K562 (cell line): ENCODE results near the gene ZRANB3. TPM values are rescaled to one million over a fixed set of nuclear protein-coding genes. Genes with fewer than 3 reads are reported as not detected.
A peak's percentile ranks its signal among the peaks of the same experiment; 100 is the strongest.

Source experiments
- ATAC-seq: fragments of 200-7000 bp; cut with Tn5 transposase; 3 replicates; pipeline ENCODE4 v1.9.1; 2020; ENCODE audit warnings: moderate library complexity
- BruUV-seq: library from RNA; stranded (reverse); fragments of 400-500 nt; replicated peaks from 2 replicates; lab custom pipeline; 2021; lab: Mats Ljungman, UMichigan
- CTCF ChIA-PET: fragments of 300-600 bp; formaldehyde crosslinking; extraction: SDS; loops from one replicate; lab custom pipeline; 2021; ENCODE audit warnings: low intra/inter-chr PET ratio; lab: Yijun Ruan, JAX
- POLR2A ChIA-PET: fragments of 300-600, 350-650 bp; sonication (Branson Sonifier 250); formaldehyde crosslinking; extraction: SDS; loops from one replicate; lab custom pipeline; 2021; ENCODE audit warnings: antibody characterized with exemption, inconsistent platforms; lab: Yijun Ruan, JAX
- DNase-seq, 4 experiments: peaks; one replicate each; pipeline versions ENCODE4 v3.0.0 to v3.0.0-alpha.2; 2011 to 2018; ENCODE audit warnings: low spot score in 3 of 4, mixed read lengths in 3 of 4; ENCODE audit errors: extremely low read depth in 1 of 4
- FAIRE-seq: peaks from 2 replicates; lab custom pipeline; 2011; peaks lifted over from hg19 to GRCh38; lab: Jason Lieb, UNC
- H2AFZ ChIP-seq: 2 replicates; pipeline ENCODE4 v1.6.0; 2011; ENCODE audit warnings: low read depth, low read length, control low read depth, inconsistent platforms
- H3K27ac ChIP-seq: fragments of 200-600 bp; 3 replicates; pipeline ENCODE4 v1.8.0; 2011; ENCODE audit warnings: low read depth, mild to moderate bottlenecking, control low read depth, inconsistent platforms, low read length, moderate library complexity, mixed read lengths; ENCODE audit errors: extremely low read depth
- H3K27me3 ChIP-seq, 2 experiments: fragments of 300-600 bp in 1 of 2; 2 replicates in 1 of 2; 3 replicates in 1 of 2; pipeline versions ENCODE4 v1.6.0 to v1.8.0; 2011; ENCODE audit warnings: inconsistent platforms in 2 of 2, low read length in 2 of 2, mild to moderate bottlenecking in 1 of 2, mixed read lengths in 1 of 2, moderate library complexity in 1 of 2; ENCODE audit not compliant: control insufficient read depth in 2 of 2, insufficient read depth in 2 of 2
- H3K36me3 ChIP-seq: fragments of 300-600 bp; 3 replicates; pipeline ENCODE4 v1.8.0; 2011; ENCODE audit warnings: mild to moderate bottlenecking, low read length, inconsistent platforms; ENCODE audit not compliant: control insufficient read depth, insufficient read depth
- H3K4me1 ChIP-seq, 2 experiments: fragments of 200-600 bp in 1 of 2; replicated peaks in 1 of 2; 2 replicates in 1 of 2; 3 replicates in 1 of 2; pipeline versions ENCODE4 v1.5.1 to v1.8.0; 2011; ENCODE audit warnings: inconsistent platforms in 2 of 2, low read length in 2 of 2, mild to moderate bottlenecking in 1 of 2, mixed read lengths in 1 of 2, moderate library complexity in 1 of 2; ENCODE audit not compliant: control insufficient read depth in 2 of 2, insufficient read depth in 2 of 2
- H3K4me2 ChIP-seq: 2 replicates; pipeline ENCODE4 v1.6.1; 2011; ENCODE audit warnings: low read length, control low read depth, inconsistent platforms, mixed read lengths; ENCODE audit not compliant: insufficient read depth
- H3K4me3 ChIP-seq: fragments of 200-600 bp; sonication (generic), shearing (Covaris generic); 2 replicates; pipeline ENCODE4 v1.5.1; 2016; ENCODE audit warnings: control low read depth, inconsistent platforms
- H3K79me2 ChIP-seq: fragments of 200-600 bp; 3 replicates; pipeline ENCODE4 v1.8.0; 2011; ENCODE audit warnings: low read length, inconsistent platforms; ENCODE audit not compliant: control insufficient read depth, insufficient read depth
- H3K9ac ChIP-seq, 2 experiments: 2 replicates each; pipeline versions ENCODE4 v1.6.0 to v1.6.1; 2011; ENCODE audit warnings: low read depth in 2 of 2, low read length in 2 of 2, control low read depth in 1 of 2, inconsistent platforms in 1 of 2, mild to moderate bottlenecking in 1 of 2, mixed read lengths in 1 of 2; ENCODE audit not compliant: insufficient read depth in 1 of 2
- H3K9me1 ChIP-seq: one replicate; pipeline ENCODE4 v1.6.0; 2011; ENCODE audit warnings: inconsistent platforms, mild to moderate bottlenecking, low read length, moderate library complexity; ENCODE audit not compliant: control insufficient read depth, insufficient read depth
- H3K9me3 ChIP-seq: replicated peaks from 2 replicates; pipeline ENCODE4 v1.5.1; 2011; ENCODE audit warnings: low read depth, low read length, inconsistent platforms; ENCODE audit not compliant: control insufficient read depth, insufficient read depth
- H4K20me1 ChIP-seq: replicated peaks from 2 replicates; pipeline ENCODE4 v1.6.1; 2011; ENCODE audit warnings: low read length, inconsistent platforms, mixed read lengths; ENCODE audit not compliant: control insufficient read depth, insufficient read depth
- ATF1 ChIP-seq, 2 experiments: fragments of 450-650 bp in 1 of 2; IDR thresholded peaks; 2 replicates each; pipeline ENCODE4 v1.6.1; 2016; ENCODE audit warnings: missing compliant biosample characterization in 1 of 2, missing genetic modification characterization in 1 of 2
- FOXK2 ChIP-seq, 2 experiments: fragments of 450-650 bp; IDR thresholded peaks in 1 of 2; conservative IDR thresholded peaks in 1 of 2; 2 replicates each; pipeline ENCODE4 v1.6.1; 2016; ENCODE audit warnings: low read depth in 2 of 2, mild to moderate bottlenecking in 1 of 2
- KLF16 ChIP-seq: IDR thresholded peaks from 2 replicates; pipeline ENCODE4 v1.6.1; 2016; ENCODE audit warnings: antibody characterized with exemption
- PHB2 ChIP-seq: fragments of 450-650 bp; IDR thresholded peaks from 2 replicates; pipeline ENCODE4 v1.6.1; 2017; ENCODE audit warnings: low read depth
- ZNF316 ChIP-seq: fragments of 450-650 bp; IDR thresholded peaks from 2 replicates; pipeline ENCODE4 v1.6.1; 2016
- WGBS: fragments of 100-300 bp; shearing (Covaris generic); methylation state at CpG from one replicate; pipeline ENCODE4 v1.1.6; 2016; ENCODE audit warnings: low coverage, mixed read lengths; ENCODE audit not compliant: insufficient coverage; ENCODE audit errors: missing lambda C conversion rate; 5-methylcytosine and 5-hydroxymethylcytosine counted together
- in situ Hi-C: fragments of 300-500 bp; cut with MboI; formaldehyde crosslinking; loops from 4 replicates; pipeline ENCODE4 v1.15.0; 2018; ENCODE audit warnings: inconsistent platforms, mixed read lengths
- intact Hi-C: fragments of 100-400 bp; cut with micrococcal nuclease; formaldehyde crosslinking; loops from 2 replicates; pipeline ENCODE4 v1.14.2; 2022
- polyA plus RNA-seq, 8 experiments: library from polyadenylated mRNA; depleted of rRNA in 4 of 8; stranded (reverse) in 5 of 8; unstranded in 3 of 8; fragments of >200 nt; fragmentation: Nextera tagmentation in 2 of 8; fragmentation: Illumina TruSeq in 1 of 8; extraction: Ambion mirVana in 2 of 8; extraction: Trizol in 1 of 8; gene quantifications; 2 replicates each; pipeline versions ENCODE4 v1.2.1 to v1.2.3, GENCODE V29; 2011 to 2014; ENCODE audit warnings: inconsistent platforms in 1 of 8, missing spikeins in 1 of 8
- total RNA-seq, 7 experiments: library from RNA; depleted of rRNA in 6 of 7; stranded (reverse); fragments of >200 nt in 6 of 7; fragmentation: Illumina TruSeq in 2 of 7; extraction: Trizol in 2 of 7; gene quantifications; 2 replicates each; pipeline versions ENCODE4 v1.2.1 to v1.2.3, GENCODE V29; 2011 to 2021; ENCODE audit warnings: low replicate concordance in 1 of 7

ZRANB3 gene
- total and polyA plus RNA-seq, 9 of the 15 experiments (the other 6 are each of a cell fraction or from before 2014, with no cell fraction given): 8.6 to 21.3 (median 14.7) TPM

GRCh38 chr2:135557530-135557929, 26.5 kb upstream of the ZRANB3 start:
- Histone ChIP-seq H3K27ac (no peak overlapping the region), H2AFZ (no peak overlapping the region), H3K9me1 (no peaks in the 10 kb centered on the region), H3K36me3 (peaks cover 6% of the 10 kb centered on the region; the same call in 2 of the 3 replicates), H3K4me3 (no peak overlapping the region), H3K4me1 (0 out of 5 replicates have a peak, but pooled peaks cover 0 to 2% of the 10 kb centered on the region in 2 experiments), H3K79me2 (peaks cover 79% of the 10 kb centered on the region), H3K4me2 (no peak overlapping the region), H3K27me3 (no peaks in the 10 kb centered on the region), H4K20me1 (no peaks in the 10 kb centered on the region), H3K9me3 (no peaks in the 10 kb centered on the region), H3K9ac (no peak overlapping the region)
- in situ Hi-C loops: no loop called here
- 93% methylated on average over 1 of the region's 1 CpG for WGBS
- DNase-seq: peak in 1 of 4 experiments; percentile 8
- FAIRE-seq: no peak
- no TSS peak for BruUV-seq
- ATAC-seq: peak; percentile 54
- ChIA-PET POLR2A (no interaction called here), CTCF (no interaction called here)
- intact Hi-C loops: no loop called here
- TF ChIP-seq ZNF316: no peak

- in situ Hi-C loops (no loop called here), intact Hi-C loops (no loop called here)
- peaks cover 3% of the 10 kb centered on the region; the same call in 2 of the 3 replicates for H3K36me3 ChIP-seq
- WGBS: 70% methylated on average over 4 of the region's 4 CpGs
- H3K79me2 ChIP-seq: peaks cover 90% of the 10 kb centered on the region
- H3K4me1 ChIP-seq: 0 out of 5 replicates have a peak, but pooled peaks cover 0 to 2% of the 10 kb centered on the region in 2 experiments
- H3K9me3 ChIP-seq: no peaks in the 10 kb centered on the region
- ChIA-PET CTCF (no interaction called here), POLR2A (no interaction called here)
- H4K20me1 ChIP-seq: no peaks in the 10 kb centered on the region
- BruUV-seq: no TSS peak
- DNase-seq: no peak
- peak; percentile 29; the same call in 1 of the 3 replicates for ATAC-seq
- H3K4me3 ChIP-seq: no peak overlapping the region
- TF ChIP-seq FOXK2 (conservative IDR thresholded peaks at IDR 0.05 in 1 of 2, IDR thresholded peaks at IDR 0.05 in 1 of 2; ENCODE audit: low read depth in 2 of 2) (0 out of 4 replicates have a peak, but pooled peaks of 1 of the 2 experiments have one; percentile 23), ATF1 (CRISPR knock-in tag; IDR thresholded peaks at IDR 0.05) (no peak), ATF1 (tag; IDR thresholded peaks at IDR 0.05) (no peak), KLF16 (no peak), PHB2 (no peak)
- no peak for FAIRE-seq
- H3K9ac ChIP-seq: no peak overlapping the region
- no peaks in the 10 kb centered on the region for H3K27me3 ChIP-seq
- no peak overlapping the region for H3K27ac ChIP-seq
- H3K9me1 ChIP-seq: no peaks in the 10 kb centered on the region
- H2AFZ ChIP-seq: no peak overlapping the region
- H3K4me2 ChIP-seq: no peak overlapping the region
These were observed 24.3 kb upstream of the ZRANB3 start for GRCh38 chr2:135555311-135555710.
